ENCODE measurements around the gene PFKFB2.

Gene PFKFB2

DNA sequence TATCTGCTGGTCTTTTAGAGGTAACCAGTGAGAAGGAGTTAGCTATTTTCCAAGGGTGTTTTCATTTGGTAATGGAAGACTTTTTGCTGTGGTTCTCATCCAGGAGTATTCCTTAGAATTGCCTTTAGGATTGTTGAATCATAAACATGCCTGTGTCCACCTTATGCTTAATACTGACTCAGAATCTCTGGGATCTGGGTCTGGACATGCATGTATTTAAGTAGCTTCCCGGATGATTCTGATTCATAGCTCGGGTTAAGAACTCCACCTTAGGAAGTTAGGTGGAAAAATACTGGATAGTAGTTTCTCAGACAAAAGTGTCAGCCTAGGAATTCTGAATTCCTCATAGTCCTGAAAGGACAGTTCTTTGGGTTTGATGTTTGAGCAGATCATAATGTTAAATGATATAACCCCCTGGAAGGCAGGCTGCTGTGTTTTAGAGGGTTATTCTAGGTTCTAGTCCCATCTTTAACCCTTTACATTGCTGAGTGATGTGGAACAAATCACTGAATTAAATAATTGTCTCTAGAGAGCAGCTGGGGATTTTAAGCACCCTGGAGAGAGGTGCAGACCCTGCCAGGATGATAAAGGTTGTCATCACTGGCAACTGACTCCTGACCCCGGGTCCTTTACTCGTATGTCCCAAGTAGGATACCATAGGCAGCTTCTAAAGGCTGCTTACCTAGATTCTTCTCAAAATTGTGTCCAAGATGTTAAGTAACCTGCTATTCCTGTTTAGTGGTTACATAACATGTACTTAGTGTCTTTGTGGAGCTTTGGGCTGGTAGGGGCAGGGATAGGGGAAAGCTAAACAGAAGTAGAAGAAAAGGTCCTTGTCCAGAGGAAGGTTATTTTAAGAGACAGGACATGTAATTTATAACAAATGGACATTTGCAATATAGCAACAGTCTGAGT lies 21.1 kb downstream of the PFKFB2 start:
- no peaks in the 10 kb centered on the region for H3K4me1 Mint-ChIP-seq
- H3K4me3 Mint-ChIP-seq, result no peak overlapping the region
- TF ChIP-seq, protein P1, sequence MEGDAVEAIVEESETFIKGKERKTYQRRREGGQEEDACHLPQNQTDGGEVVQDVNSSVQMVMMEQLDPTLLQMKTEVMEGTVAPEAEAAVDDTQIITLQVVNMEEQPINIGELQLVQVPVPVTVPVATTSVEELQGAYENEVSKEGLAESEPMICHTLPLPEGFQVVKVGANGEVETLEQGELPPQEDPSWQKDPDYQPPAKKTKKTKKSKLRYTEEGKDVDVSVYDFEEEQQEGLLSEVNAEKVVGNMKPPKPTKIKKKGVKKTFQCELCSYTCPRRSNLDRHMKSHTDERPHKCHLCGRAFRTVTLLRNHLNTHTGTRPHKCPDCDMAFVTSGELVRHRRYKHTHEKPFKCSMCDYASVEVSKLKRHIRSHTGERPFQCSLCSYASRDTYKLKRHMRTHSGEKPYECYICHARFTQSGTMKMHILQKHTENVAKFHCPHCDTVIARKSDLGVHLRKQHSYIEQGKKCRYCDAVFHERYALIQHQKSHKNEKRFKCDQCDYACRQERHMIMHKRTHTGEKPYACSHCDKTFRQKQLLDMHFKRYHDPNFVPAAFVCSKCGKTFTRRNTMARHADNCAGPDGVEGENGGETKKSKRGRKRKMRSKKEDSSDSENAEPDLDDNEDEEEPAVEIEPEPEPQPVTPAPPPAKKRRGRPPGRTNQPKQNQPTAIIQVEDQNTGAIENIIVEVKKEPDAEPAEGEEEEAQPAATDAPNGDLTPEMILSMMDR (IDR thresholded peaks at IDR 0.05; ENCODE audit: unreplicated experiment in 3 of 3), result no peak
- H3K9me3 Mint-ChIP-seq, result no peaks in the 10 kb centered on the region
- peaks cover 8% of the 10 kb centered on the region for H3K27me3 Mint-ChIP-seq (ENCODE audit: low read depth)
- H3K27ac Mint-ChIP-seq, result no peak overlapping the region
- peaks cover 7% of the 10 kb centered on the region for H3K36me3 Mint-ChIP-seq (ENCODE audit: low read depth)

DNA sequence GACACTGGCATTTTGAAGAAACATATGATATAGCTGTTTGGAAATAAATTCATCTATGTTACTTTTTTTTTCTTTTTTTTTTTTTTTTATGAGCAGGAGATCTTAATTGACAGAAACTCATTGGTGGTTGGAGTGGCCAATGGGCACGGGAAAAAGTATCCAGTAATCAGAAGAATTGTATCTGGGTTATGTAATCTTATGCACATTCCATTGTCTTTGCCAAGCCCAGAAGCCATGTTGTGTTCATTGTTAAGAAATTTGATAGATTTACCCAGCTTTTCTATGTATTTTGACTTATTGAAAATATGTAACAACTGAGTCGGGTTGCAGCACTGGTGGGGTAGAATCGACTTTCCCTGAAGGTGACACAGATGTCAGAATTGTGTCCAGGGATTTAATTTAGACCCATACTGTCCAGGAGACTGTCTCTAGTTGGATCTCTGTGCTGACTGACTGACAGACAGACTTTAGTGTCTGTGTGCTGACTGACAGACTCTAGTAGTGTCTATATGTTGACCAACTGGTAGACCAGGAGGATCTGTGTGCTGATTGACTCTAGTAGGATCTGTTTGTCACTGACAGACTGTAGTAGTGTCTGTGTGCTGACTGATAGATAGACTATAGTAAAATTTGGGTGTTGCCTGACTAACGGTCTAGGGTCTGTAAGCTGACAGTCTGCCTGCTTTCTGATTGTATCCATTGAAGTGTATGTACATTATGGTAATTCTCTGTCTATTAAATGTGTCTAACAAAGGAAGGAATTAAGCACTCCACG lies 23.3 kb downstream of the PFKFB2 start:
- no peak overlapping the region for H3K4me3 Mint-ChIP-seq
- H3K4me1 Mint-ChIP-seq, result no peaks in the 10 kb centered on the region
- H3K9me3 Mint-ChIP-seq, result no peaks in the 10 kb centered on the region
- H3K27ac Mint-ChIP-seq, result no peak overlapping the region
- peaks cover 4% of the 10 kb centered on the region for H3K36me3 Mint-ChIP-seq (ENCODE audit: low read depth)
- TF ChIP-seq, protein P1 (IDR thresholded peaks at IDR 0.05; ENCODE audit: unreplicated experiment in 3 of 3), result no peak
- H3K27me3 Mint-ChIP-seq (ENCODE audit: low read depth), result peaks cover 8% of the 10 kb centered on the region

DNA sequence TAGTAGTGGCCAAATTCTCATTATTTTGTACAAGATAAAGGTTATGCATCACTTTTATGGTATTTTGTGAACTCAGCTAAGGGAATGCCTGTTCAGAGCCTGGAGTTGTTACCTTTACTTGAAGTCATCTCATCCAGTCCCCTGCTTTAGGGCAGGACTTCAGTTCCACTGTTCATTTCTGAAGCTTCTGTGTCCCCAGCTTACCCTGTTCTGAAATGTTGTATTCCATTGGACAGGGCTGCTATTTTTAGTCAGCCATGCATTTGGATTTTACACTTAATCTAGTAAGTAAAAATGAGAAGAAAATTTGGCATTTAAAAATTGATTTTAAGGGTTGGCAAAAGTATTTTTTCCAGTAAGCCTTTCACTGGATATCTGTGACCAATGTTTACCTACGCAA lies 23.9 kb downstream of the PFKFB2 start:
- TF ChIP-seq, protein P1 (IDR thresholded peaks at IDR 0.05; ENCODE audit: unreplicated experiment in 3 of 3), result no peak
- Mint-ChIP-seq H3K9me3 (no peaks in the 10 kb centered on the region), H3K27me3 (ENCODE audit: low read depth) (peaks cover 8% of the 10 kb centered on the region), H3K4me3 (no peak overlapping the region), H3K27ac (no peak overlapping the region), H3K4me1 (no peaks in the 10 kb centered on the region), H3K36me3 (ENCODE audit: low read depth) (peaks cover under 1% of the 10 kb centered on the region)

DNA sequence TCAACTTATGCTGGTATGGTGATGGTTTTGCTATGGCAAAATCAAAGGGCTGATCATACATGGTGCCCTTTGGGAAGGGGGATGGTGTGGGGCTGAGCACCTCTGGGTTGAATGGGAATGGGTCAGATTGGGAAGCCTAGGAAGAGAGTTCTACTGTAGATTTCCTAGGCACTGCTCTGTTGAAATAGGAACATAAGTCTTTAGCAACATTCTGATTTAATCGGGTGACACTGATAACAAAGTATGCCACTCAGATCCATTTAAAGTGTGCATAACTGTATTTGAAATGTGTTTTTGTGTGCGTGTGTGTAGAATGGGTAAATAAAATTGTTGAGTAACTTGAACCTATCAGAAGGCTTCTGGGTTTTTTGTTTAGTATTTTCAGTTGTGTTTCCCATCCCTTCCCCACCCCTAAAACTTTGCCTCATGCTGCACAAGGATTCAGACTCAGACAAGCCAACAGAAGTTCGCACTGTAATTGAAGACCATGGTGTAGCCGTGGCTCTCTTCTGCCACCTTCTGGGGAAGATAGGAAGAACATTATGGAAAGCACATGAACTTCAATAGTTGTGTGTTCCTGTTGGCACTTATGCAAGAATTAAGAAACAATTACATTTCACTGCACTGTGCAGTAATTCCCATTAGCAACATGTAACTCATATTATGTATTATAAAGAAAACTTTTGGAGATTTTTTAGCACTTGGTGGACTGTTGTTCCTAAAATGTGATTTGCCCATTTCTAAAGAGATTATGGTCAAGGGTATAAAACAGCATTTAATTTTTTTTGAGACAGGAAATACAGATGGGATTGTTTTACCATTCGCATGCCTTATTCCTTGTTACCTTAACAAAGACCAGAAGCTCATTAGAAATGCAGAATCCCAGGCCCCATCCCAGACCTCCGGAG lies 24.6 kb downstream of the PFKFB2 start:
- Mint-ChIP-seq H3K9me3 (no peaks in the 10 kb centered on the region), H3K27me3 (ENCODE audit: low read depth) (peaks cover 5% of the 10 kb centered on the region), H3K4me3 (no peak overlapping the region), H3K4me1 (no peaks in the 10 kb centered on the region), H3K36me3 (ENCODE audit: low read depth) (no peaks in the 10 kb centered on the region), H3K27ac (no peak overlapping the region)
- TF ChIP-seq, protein P1 (IDR thresholded peaks at IDR 0.05; ENCODE audit: unreplicated experiment in 3 of 3), result peak; percentile 88 to 92 (median 88)

DNA sequence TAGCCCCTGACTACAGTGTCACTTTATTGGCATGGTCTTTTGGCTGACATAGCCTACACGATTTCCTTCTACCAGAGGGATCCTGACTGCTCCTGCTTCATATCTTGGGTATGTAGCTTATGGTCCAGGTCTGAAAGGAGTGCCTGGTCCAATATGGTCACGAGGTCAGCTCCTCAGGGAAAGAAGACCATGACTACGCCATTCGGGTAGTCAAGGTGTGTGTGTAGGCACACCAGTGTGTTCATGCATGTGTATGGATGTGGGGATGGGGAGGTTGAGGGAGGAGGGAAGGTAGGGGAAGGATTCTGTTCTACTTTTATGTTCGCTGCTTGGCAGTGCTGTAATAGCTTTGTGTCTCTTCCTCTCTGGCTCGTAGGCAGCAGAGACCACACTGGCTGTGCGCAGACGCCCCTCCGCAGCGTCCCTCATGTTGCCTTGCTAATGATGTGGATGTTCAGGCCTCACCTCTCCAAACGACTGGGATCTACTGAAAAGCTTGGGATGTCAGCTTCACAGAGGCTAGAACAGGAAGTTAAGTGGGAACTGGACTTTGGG lies 25.6 kb downstream of the PFKFB2 start:
- TF ChIP-seq, protein P1 (IDR thresholded peaks at IDR 0.05; ENCODE audit: unreplicated experiment in 3 of 3), result no peak
- Mint-ChIP-seq H3K4me3 (no peak overlapping the region), H3K4me1 (no peaks in the 10 kb centered on the region), H3K9me3 (no peaks in the 10 kb centered on the region), H3K36me3 (ENCODE audit: low read depth) (no peaks in the 10 kb centered on the region), H3K27me3 (ENCODE audit: low read depth) (no peaks in the 10 kb centered on the region), H3K27ac (no peak overlapping the region)

Data from nephron (organoid).